Kidney (tissue), 14 donors: ENCODE measurements around the gene CTSD. TPM values are rescaled to one million over a fixed set of nuclear protein-coding genes. Genes with fewer than 3 reads are reported as not detected.

Source experiments
- DNase-seq, 5 donors: peaks; one replicate each; pipeline ENCODE4 v3.0.0-alpha.2; 2013 to 2020
- FAIRE-seq: peaks from 2 replicates; lab custom pipeline; 2012; peaks lifted over from hg19 to GRCh38; lab: Jason Lieb, UNC
- H3K27ac ChIP-seq, 2 donors: one replicate each; pipeline ENCODE4 v1.7.0; 2013; ENCODE audit warnings: low read depth in 2 of 2, low read length in 2 of 2, inconsistent platforms in 1 of 2
- H3K27me3 ChIP-seq: one replicate; pipeline ENCODE4 v1.7.1; 2013; ENCODE audit warnings: low read length, inconsistent platforms; ENCODE audit not compliant: control insufficient read depth, insufficient read depth
- H3K36me3 ChIP-seq, 3 donors: one replicate each; pipeline versions ENCODE4 v1.7.0 to v1.7.1; 2013; ENCODE audit warnings: low read length in 3 of 3, control low read depth in 1 of 3, inconsistent platforms in 1 of 3; ENCODE audit not compliant: insufficient read depth in 3 of 3, control insufficient read depth in 2 of 3
- H3K4me1 ChIP-seq, 3 donors: one replicate each; pipeline versions ENCODE4 v1.7.0 to v1.7.1; 2013; ENCODE audit warnings: low read length in 3 of 3, inconsistent platforms in 1 of 3, low read depth in 1 of 3; ENCODE audit not compliant: control insufficient read depth in 2 of 3, insufficient read depth in 2 of 3
- H3K4me3 ChIP-seq, 3 donors: one replicate each; pipeline versions ENCODE4 v1.7.0 to v1.8.1; 2013; ENCODE audit warnings: low read length in 3 of 3, control low read depth in 1 of 3, inconsistent platforms in 1 of 3
- H3K9ac ChIP-seq, 3 donors: one replicate each; pipeline versions ENCODE4 v1.7.0 to v1.7.1; 2013; ENCODE audit warnings: low read length in 3 of 3, control low read depth in 1 of 3, inconsistent platforms in 1 of 3
- H3K9me3 ChIP-seq, 3 donors: one replicate each; pipeline versions ENCODE4 v1.7.0 to v1.7.1; 2013; ENCODE audit warnings: low read length in 3 of 3, control low read depth in 1 of 3, inconsistent platforms in 1 of 3; ENCODE audit not compliant: control insufficient read depth in 2 of 3, insufficient read depth in 1 of 3
- CTCF ChIP-seq: IDR thresholded peaks from 3 replicates; pipeline ENCODE4 v1.5.1; 2012; ENCODE audit warnings: mild to moderate bottlenecking, moderate library complexity, borderline replicate concordance; ENCODE audit not compliant: insufficient read depth; ENCODE audit errors: extremely low read depth
- intact Hi-C: fragments of 100-400 bp; cut with DNase I; formaldehyde crosslinking; loops from one replicate; pipeline ENCODE4 v1.11.1; 2022
- polyA plus RNA-seq: library from polyadenylated mRNA; stranded (reverse); fragments of 350-450 nt; fragmentation: Illumina TruSeq; extraction: RNeasy Lipid Tissue Mini Kit (QIAGEN cat#74804); gene quantifications from one replicate; pipeline ENCODE4 v1.2.3, GENCODE V29; 2014; ENCODE audit warnings: low read depth, low replicate concordance; ENCODE audit not compliant: insufficient read depth
- total RNA-seq: library from RNA; stranded (reverse); fragmentation: NEBNext Ultra II Directional; extraction: Animal tissue kit (Norgen Biotek cat#: 25700); gene quantifications from one replicate; pipeline ENCODE4 v1.2.1, GENCODE V29; 2021
- donor health status: control.
- donor health status: control.
- donor health status: control.
- donor health status: control.
- donor health status: control.
- donor health status: DM: yes; HTN: yes; CAD: no.
- donor health status: Normal renal cell carcinoma (clear cell type).

The CTSD gene
- total and polyA plus RNA-seq, 2 donors from 2014 or later = 2,183 to 2,764 TPM

- Histone ChIP-seq H3K4me3 (no peak overlapping the region), H3K4me1 (no peaks in the 10 kb centered on the region), H3K27me3 (no peaks in the 10 kb centered on the region), H3K9ac (no peak overlapping the region), H3K9me3 (no peaks in the 10 kb centered on the region), H3K36me3 (no peaks in the 10 kb centered on the region), H3K27ac (no peak overlapping the region)
- TF ChIP-seq CTCF = no peak
- intact Hi-C loops = no loop called here
- DNase-seq (no peak), FAIRE-seq (no peak)
Observed at GRCh38 chr11:1729692-1730011, 34.1 kb downstream of the CTSD start.

GRCh38 chr11:1728931-1729691 lies 34.6 kb downstream of the CTSD start:
- no peak overlapping the region for H3K4me3 ChIP-seq
- TF ChIP-seq CTCF = no peak
- H3K4me1 ChIP-seq = no peaks in the 10 kb centered on the region
- DNase-seq (no peak), FAIRE-seq (no peak)
- H3K36me3 ChIP-seq = no peaks in the 10 kb centered on the region
- H3K27me3 ChIP-seq = no peaks in the 10 kb centered on the region
- intact Hi-C loops = no loop called here
- no peaks in the 10 kb centered on the region for H3K9me3 ChIP-seq
- no peak overlapping the region for H3K9ac ChIP-seq
- no peak overlapping the region for H3K27ac ChIP-seq

- Histone ChIP-seq H3K9ac (no peak overlapping the region), H3K27ac (no peak overlapping the region), H3K4me3 (no peak overlapping the region), H3K36me3 (no peaks in the 10 kb centered on the region), H3K27me3 (no peaks in the 10 kb centered on the region), H3K9me3 (no peaks in the 10 kb centered on the region), H3K4me1 (no peaks in the 10 kb centered on the region)
- DNase-seq (no peak), FAIRE-seq (no peak)
- TF ChIP-seq CTCF = no peak
- intact Hi-C loops = no loop called here
Observed at GRCh38 chr11:1728301-1728700, 35.4 kb downstream of the CTSD start.

- DNase-seq = no peak
- TF ChIP-seq CTCF = no peak
- H3K36me3 ChIP-seq = no peaks in the 10 kb centered on the region
- H3K9me3 ChIP-seq = no peaks in the 10 kb centered on the region
- H3K27ac ChIP-seq = no peak overlapping the region
- no peak overlapping the region for H3K9ac ChIP-seq
- no peaks in the 10 kb centered on the region for H3K27me3 ChIP-seq
- intact Hi-C loops = no loop called here
- no peak overlapping the region for H3K4me3 ChIP-seq
- no peak for FAIRE-seq
- no peaks in the 10 kb centered on the region for H3K4me1 ChIP-seq
Observed at GRCh38 chr11:1727861-1728260, 35.9 kb downstream of the CTSD start.
